Spleen (tissue), 7 donors: ENCODE measurements around the gene KANK2.

ENCODE experiments used
- POLR2A ChIP-seq, 3 donors: fragments of 450-650 bp; IDR thresholded peaks; one replicate each; pipeline ENCODE4 v1.5.1; 2017; ENCODE audit warnings: antibody characterized with exemption in 3 of 3, mild to moderate bottlenecking in 1 of 3
- TF ChIP-seq, protein P1 (sequence below), 11 experiments: fragments of 200-600 bp in 7 of 11; fragments of 450-650 bp in 4 of 11; sonication (generic) in 4 of 11; IDR thresholded peaks in 8 of 11; conservative IDR thresholded peaks in 3 of 11; 1 replicate in 7 of 11; 2 replicates in 4 of 11; pipeline versions ENCODE4 v1.4.0 to v1.8.0; 2016 to 2021; ENCODE audit warnings: antibody characterized with exemption in 11 of 11, inconsistent platforms in 4 of 11, mild to moderate bottlenecking in 1 of 11
- donor health status: DM: no; HTN: no; CAD: no; lungs with moderate emphysema.
- donor health status: DM: no; HTN: no; CAD: no.
- donor health status: DM: no; HTN: no; CAD: no.

DNA sequence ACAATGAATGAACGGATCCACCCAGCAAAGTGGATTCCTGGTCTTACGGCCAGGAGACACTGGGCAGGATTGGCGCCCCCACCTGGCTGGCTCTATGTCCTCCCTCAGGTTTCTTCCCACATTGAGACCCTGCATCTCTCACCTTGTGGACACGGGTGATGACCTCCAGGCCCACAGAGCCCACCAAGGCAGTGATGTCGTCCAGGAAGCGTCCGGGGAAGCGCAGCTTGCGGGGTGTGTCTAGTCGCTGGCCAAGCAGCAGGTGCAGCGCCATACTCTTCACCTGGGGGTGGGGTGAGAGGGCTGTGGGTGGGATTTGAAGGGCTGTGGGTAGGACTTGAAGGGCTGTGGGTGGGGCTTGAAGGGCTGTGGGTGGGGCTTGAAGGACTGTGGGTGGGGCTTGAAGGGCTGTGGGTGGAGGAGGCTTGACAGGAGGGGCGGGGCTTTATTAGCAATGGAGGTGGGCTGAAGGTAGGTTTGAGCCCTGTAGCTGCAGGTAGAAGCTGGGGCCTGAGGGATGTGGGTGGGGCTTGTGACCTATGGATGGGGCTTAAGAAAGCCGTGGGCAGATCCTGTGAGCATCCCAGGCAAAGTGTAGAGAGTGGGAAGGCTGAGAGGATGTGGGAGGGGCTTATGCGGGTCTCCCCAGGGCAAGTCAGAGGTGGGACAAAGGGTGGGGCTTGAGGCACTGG lies 30.0 kb upstream of the KANK2 start:
- no peak for TF ChIP-seq POLR2A (IDR thresholded peaks at IDR 0.05)
- TF ChIP-seq, protein P1, sequence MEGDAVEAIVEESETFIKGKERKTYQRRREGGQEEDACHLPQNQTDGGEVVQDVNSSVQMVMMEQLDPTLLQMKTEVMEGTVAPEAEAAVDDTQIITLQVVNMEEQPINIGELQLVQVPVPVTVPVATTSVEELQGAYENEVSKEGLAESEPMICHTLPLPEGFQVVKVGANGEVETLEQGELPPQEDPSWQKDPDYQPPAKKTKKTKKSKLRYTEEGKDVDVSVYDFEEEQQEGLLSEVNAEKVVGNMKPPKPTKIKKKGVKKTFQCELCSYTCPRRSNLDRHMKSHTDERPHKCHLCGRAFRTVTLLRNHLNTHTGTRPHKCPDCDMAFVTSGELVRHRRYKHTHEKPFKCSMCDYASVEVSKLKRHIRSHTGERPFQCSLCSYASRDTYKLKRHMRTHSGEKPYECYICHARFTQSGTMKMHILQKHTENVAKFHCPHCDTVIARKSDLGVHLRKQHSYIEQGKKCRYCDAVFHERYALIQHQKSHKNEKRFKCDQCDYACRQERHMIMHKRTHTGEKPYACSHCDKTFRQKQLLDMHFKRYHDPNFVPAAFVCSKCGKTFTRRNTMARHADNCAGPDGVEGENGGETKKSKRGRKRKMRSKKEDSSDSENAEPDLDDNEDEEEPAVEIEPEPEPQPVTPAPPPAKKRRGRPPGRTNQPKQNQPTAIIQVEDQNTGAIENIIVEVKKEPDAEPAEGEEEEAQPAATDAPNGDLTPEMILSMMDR (IDR thresholded peaks at IDR 0.05 in 8 of 11, conservative IDR thresholded peaks at IDR 0.05 in 3 of 11), result no peak
